22Rv1 (cell line): ENCODE data around the gene SH3D19.

Source experiments
- H3K27ac ChIP-seq: fragments of 450-650 bp; 2 replicates; pipeline ENCODE4 v1.5.1; 2017
- CTCF ChIP-seq: fragments of 450-650 bp; IDR thresholded peaks from 2 replicates; pipeline ENCODE4 v1.5.1; 2017; ENCODE audit warnings: mild to moderate bottlenecking
- ZFX ChIP-seq: fragments of 450-650 bp; IDR thresholded peaks from 2 replicates; pipeline ENCODE4 v1.6.1; 2017; ENCODE audit warnings: antibody characterized with exemption, borderline replicate concordance

SH3D19 gene

GRCh38 chr4:151356510-151356909, 31.1 kb upstream of the SH3D19 start:
- H3K27ac ChIP-seq, result no peak overlapping the region
- TF ChIP-seq ZFX, result no peak
- TF ChIP-seq CTCF, result no peak

DNA sequence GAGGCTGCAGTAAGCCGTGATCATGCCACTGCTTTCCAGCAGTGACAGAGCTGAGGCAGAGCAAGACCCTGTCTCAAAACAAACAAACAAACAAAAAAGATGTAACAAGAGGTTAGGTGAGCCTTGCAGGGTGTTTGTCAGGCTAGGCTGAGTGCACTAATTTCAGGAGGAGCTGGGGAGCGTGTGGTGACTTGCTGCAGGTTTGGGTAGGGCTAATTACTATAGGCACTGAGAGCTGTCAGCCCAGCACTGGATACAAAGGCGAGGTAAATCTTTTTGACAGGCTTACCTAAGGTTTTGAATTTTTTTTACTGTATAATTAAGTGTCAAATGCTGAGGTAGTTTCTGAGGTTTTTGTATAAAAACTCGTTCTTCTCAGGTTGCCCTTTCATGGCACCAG, 29.8 kb upstream of the SH3D19 start:
- H3K27ac ChIP-seq, result no peak overlapping the region
- TF ChIP-seq CTCF, result no peak
- TF ChIP-seq ZFX, result no peak

DNA sequence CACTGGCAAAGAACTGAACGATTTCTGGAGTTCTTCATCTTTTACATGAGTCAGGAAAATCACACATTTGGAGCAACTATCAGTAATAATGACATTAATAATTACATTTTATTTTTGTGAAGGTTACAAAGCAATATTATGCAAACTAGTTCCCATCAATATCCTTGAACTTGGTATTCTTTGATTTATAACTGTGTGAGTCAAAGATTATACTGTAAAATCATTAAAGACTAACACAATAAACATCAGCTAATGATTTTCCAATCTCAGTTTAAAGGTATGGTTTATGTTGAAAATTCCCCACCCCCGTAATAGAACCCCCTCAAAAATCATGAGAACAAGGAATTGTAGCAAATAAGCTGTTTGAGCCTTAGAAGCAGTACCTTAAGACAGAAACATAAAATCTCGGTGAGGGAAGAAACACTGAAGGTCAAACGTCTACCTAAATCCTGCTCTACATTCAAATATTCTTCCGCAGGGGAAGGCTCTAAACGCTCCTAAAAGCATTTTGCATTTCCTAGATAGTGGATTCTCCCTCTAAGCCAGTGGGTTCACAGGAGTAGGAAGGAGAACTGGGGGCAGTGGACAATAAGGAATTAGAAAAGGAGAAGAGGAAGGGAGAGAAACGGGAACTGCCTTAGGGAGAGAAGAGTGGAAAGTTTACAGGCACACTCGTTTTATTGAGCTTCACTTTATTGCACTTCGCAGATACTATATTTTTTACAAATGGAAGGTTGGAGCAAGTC, 22.3 kb upstream of the SH3D19 start:
- TF ChIP-seq ZFX (no peak), CTCF (no peak)
- no peak overlapping the region for H3K27ac ChIP-seq

DNA sequence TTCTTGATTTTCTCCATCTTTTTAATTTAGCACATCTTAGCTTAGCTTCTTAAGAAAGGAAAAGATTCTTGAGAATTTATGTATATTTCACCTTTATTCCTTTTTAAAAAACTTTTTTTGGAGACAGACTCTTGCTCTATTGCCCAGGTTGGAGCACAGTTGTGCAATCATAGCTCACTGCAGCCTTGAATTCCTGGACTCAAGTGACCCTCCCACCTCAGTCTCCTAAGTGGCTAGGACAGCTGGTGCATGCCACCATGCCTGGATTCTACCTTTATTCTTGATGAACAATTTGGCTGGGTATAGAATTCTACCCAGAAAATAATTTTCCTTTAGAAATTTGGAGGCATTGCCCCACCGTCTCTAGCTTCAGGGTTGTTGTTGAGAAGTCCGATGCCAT, 19.5 kb upstream of the SH3D19 start:
- TF ChIP-seq ZFX, result no peak

DNA sequence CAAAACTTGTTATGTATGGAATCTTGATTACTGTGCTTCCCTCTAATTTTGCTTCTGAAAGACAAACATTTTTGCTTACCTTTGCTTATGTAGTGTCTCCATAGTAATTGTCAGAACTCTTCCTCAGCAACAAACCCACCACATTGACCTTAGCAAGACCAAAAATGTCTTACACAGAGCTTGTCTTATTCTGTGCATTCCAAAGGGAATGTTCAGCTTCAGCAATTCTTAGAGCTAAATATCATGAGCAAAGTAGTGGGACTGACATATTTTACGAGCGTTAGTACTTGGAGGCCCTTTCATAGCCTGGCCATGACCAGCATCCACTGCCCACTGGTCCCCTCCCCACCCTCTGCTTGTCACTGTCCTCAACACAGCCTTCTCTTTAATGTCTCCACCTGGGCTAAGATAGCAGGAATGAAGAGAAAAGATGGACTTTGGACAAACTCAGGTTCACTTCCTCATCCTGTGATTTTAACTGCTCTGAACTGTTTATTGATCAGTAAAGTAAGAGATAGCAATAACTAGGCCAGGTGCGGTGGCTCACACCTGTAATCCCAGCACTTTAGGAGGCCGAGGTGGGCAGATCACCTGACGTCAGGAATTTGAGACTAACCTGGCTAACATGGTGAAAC, 15.5 kb upstream of the SH3D19 start:
- TF ChIP-seq CTCF (no peak), ZFX (no peak)
- no peak overlapping the region for H3K27ac ChIP-seq

More for the DNA sequence above, 19.5 kb upstream of the SH3D19 start:
- H3K27ac ChIP-seq, result no peak overlapping the region

GRCh38 chr4:151339467-151339866, 14.1 kb upstream of the SH3D19 start:
- TF ChIP-seq ZFX (no peak), CTCF (no peak)
- H3K27ac ChIP-seq, result no peak overlapping the region

DNA sequence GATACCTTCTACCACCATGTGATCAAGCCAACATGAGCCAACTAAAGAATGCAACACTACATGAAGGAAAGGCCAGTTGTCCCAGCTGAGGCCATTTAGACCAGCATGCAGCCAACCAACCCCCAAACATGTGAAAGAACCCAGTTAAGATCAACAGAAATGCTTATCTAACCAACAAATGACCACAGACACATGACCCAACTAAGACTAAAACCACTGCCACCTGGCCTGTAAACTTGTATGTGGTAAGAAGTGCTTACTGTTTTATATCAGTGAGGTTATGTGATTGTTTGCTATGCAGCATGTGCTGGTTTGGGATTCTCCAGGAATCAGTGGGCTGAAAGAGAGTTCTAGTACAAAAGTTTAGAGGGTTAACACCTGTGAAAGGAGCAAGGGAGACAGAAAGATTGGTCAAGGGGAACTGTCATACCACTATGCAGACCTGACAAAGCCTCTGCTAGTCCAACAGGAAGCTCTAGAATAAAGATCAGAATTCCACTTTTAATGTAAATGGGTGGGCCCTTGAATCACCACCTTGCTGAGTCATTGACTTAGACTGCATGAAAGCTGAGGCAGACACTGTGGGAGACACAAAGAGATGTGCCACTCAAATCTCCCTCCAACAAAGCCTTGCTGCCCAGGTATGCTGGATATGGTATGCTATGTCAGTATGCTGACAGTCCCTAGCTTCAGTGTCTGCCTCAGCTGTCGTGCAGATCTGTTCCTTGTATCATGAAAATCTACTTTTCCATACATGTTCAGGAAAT, 6.1 kb upstream of the SH3D19 start:
- no peak overlapping the region for H3K27ac ChIP-seq
- TF ChIP-seq ZFX, result no peak
- TF ChIP-seq CTCF, result no peak
